Neural progenitor cell (in vitro differentiated cells): ENCODE results near the gene ARNT2. TPM values are rescaled to one million over a fixed set of nuclear protein-coding genes. Genes with fewer than 3 reads are reported as not detected.

Experiments used
- DNase-seq: peaks from one replicate; pipeline ENCODE4 v3.0.0-alpha.2; 2016; ENCODE audit warnings: low spot score
- H2AFZ ChIP-seq: fragments of 200-600 bp; sonication (generic); replicated peaks from 2 replicates; pipeline ENCODE4 v1.6.1; 2016; ENCODE audit warnings: antibody characterized with exemption
- H3F3A ChIP-seq: fragments of 200-600 bp; sonication (generic); 2 replicates; pipeline ENCODE4 v1.6.1; 2016; ENCODE audit warnings: antibody characterized with exemption, low read depth
- H3K27ac ChIP-seq: fragments of 200-600 bp; sonication (generic); 2 replicates; pipeline ENCODE4 v1.5.1; 2016; ENCODE audit warnings: mild to moderate bottlenecking
- H3K27me3 ChIP-seq: fragments of 200-600 bp; sonication (generic); 2 replicates; pipeline ENCODE4 v1.6.1; 2016; ENCODE audit warnings: mild to moderate bottlenecking, moderate library complexity
- H3K36me3 ChIP-seq: fragments of 200-600 bp; sonication (generic); 2 replicates; pipeline ENCODE4 v1.5.1; 2016
- H3K4me1 ChIP-seq: fragments of 200-600 bp; sonication (generic); 2 replicates; pipeline ENCODE4 v1.6.1; 2016; ENCODE audit warnings: mixed run types
- H3K4me2 ChIP-seq: fragments of 200-600 bp; sonication (generic); 2 replicates; pipeline ENCODE4 v1.6.1; 2016
- H3K4me3 ChIP-seq: fragments of 200-600 bp; sonication (generic); 2 replicates; pipeline ENCODE4 v1.5.1; 2016
- H3K79me2 ChIP-seq: fragments of 200-600 bp; sonication (generic); 2 replicates; pipeline ENCODE4 v1.6.1; 2016; ENCODE audit warnings: low read depth
- H3K9ac ChIP-seq: fragments of 200-600 bp; sonication (generic); 2 replicates; pipeline ENCODE4 v1.6.1; 2016
- H3K9me3 ChIP-seq: fragments of 200-600 bp; sonication (generic); 2 replicates; pipeline ENCODE4 v1.5.1; 2016; ENCODE audit warnings: low read depth
- H4K20me1 ChIP-seq: fragments of 200-600 bp; sonication (generic); 2 replicates; pipeline ENCODE4 v1.6.1; 2016; ENCODE audit warnings: low read depth
- H3K27ac Mint-ChIP-seq: 3 replicates; pipeline ENCODE4 v1.8.0; 2021; ENCODE audit warnings: mixed read lengths
- H3K27me3 Mint-ChIP-seq: 2 replicates; pipeline ENCODE4 v1.8.0; 2022; ENCODE audit warnings: low read depth, mild to moderate bottlenecking, inconsistent platforms, moderate library complexity, mixed read lengths; ENCODE audit not compliant: insufficient read depth
- H3K36me3 Mint-ChIP-seq: 3 replicates; pipeline ENCODE4 v1.8.0; 2021; ENCODE audit warnings: mixed read lengths
- H3K4me1 Mint-ChIP-seq: 3 replicates; pipeline ENCODE4 v1.8.0; 2021; ENCODE audit warnings: mixed read lengths
- H3K4me3 Mint-ChIP-seq: 3 replicates; pipeline ENCODE4 v1.8.0; 2021; ENCODE audit warnings: mild to moderate bottlenecking, moderate library complexity, mixed read lengths
- H3K9me3 Mint-ChIP-seq: 3 replicates; pipeline ENCODE4 v1.8.0; 2020; ENCODE audit warnings: mixed read lengths
- EZH2 ChIP-seq: fragments of 200-600 bp; sonication (generic); IDR thresholded peaks from 2 replicates; pipeline ENCODE4 v1.6.1; 2017; ENCODE audit warnings: antibody characterized with exemption, mild to moderate bottlenecking, moderate library complexity
- EZH2phosphoT487 ChIP-seq: fragments of 200-600 bp; sonication (generic); IDR thresholded peaks from 2 replicates; pipeline ENCODE4 v1.6.1; 2017; ENCODE audit warnings: antibody characterized with exemption
- total RNA-seq: library from RNA; depleted of rRNA; stranded (reverse); fragments of >200 nt; gene quantifications from 2 replicates; pipeline ENCODE4 v1.2.3, GENCODE V29; 2015; ENCODE audit warnings: low replicate concordance
- TF ChIP-seq, protein P1 (sequence below): fragments of 200-600 bp; sonication (generic); IDR thresholded peaks from 2 replicates; pipeline ENCODE4 v1.5.1; 2017; ENCODE audit warnings: antibody characterized with exemption, mild to moderate bottlenecking

The ARNT2 gene
- total RNA-seq, 1 donor from 2014 or later: 15.7 TPM

DNA sequence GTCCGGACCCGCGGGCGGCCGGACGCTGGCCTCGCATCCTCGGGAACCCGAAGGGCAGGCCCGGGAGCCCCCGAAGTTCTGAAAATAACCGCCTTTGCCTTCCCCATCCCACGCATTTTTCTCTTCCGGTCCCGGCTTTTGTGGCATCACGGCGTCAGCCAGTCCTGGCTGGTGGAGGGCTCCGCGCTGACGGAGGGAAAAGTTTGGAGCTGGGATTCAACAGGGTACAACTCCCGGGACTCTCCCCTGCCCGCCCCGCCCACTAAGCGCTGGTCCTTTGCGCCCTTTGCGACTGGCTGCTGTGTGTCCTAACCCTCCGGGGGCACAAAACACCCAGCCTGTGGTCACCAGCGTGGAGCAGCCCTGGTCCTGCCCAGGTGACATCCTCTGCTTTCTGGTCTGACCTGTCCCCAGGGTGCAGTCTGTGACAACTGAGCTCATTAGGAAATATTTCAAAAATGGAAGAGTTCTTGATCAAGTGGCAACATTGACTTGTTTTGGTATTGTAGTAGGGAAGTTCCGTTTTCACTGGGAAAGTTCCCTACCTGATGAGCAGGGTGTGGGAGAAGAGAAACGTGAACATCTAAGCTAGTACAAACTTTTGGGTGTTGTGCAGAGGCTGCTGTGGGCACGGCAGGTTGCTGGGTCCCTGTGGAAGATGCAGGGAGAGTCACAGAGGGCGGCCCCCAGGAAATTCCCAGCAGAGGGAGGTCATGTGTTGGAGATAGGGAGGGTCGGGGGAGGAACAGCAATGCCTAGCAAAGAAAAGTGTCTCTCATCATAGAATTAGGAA is 775 bp downstream of the ARNT2 start:
- Mint-ChIP-seq H3K27me3 (peaks cover 4% of the 10 kb centered on the region), H3K4me1 (peaks cover 39% of the 10 kb centered on the region)

DNA sequence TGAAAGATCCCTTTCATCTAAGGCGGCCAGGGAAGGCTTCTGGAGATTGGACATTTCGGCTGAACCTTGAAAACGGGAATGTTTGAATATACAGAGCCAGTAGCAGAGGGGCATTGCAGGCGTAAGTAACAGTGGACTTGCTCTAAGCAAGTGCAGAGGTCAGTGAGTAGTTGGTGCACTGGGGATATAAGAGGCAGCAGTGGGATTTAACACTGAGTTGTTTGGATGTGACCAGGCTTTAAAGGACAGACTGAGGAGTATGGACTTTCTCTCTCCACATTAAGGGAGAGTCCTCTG is 1.3 kb downstream of the ARNT2 start:
- no peaks in the 10 kb centered on the region for H3K9me3 ChIP-seq
- H3K27me3 ChIP-seq: peaks cover 16% of the 10 kb centered on the region
- peaks cover 4% of the 10 kb centered on the region for H3K36me3 ChIP-seq
- Mint-ChIP-seq H3K36me3 (peaks cover 17% of the 10 kb centered on the region), H3K4me3 (peak overlapping the region; percentile 93), H3K4me1 (peaks cover 35% of the 10 kb centered on the region), H3K27ac (peak overlapping the region; percentile 92), H3K27me3 (peaks cover 4% of the 10 kb centered on the region), H3K9me3 (no peaks in the 10 kb centered on the region)
- peak overlapping the region; percentile 96 for H3K4me2 ChIP-seq
- peak overlapping the region; percentile 93 for H3K4me3 ChIP-seq
- no peak overlapping the region for H3K9ac ChIP-seq
- peaks cover 19% of the 10 kb centered on the region for H4K20me1 ChIP-seq
- peaks cover 42% of the 10 kb centered on the region for H3K79me2 ChIP-seq
- H2AFZ ChIP-seq: no peak overlapping the region
- H3K27ac ChIP-seq: no peak overlapping the region
- H3K4me1 ChIP-seq: peaks cover 13% of the 10 kb centered on the region
- peaks cover 8% of the 10 kb centered on the region for H3F3A ChIP-seq
- DNase-seq: no peak
- TF ChIP-seq EZH2phosphoT487 (no peak), EZH2 (no peak)
- TF ChIP-seq, protein P1, sequence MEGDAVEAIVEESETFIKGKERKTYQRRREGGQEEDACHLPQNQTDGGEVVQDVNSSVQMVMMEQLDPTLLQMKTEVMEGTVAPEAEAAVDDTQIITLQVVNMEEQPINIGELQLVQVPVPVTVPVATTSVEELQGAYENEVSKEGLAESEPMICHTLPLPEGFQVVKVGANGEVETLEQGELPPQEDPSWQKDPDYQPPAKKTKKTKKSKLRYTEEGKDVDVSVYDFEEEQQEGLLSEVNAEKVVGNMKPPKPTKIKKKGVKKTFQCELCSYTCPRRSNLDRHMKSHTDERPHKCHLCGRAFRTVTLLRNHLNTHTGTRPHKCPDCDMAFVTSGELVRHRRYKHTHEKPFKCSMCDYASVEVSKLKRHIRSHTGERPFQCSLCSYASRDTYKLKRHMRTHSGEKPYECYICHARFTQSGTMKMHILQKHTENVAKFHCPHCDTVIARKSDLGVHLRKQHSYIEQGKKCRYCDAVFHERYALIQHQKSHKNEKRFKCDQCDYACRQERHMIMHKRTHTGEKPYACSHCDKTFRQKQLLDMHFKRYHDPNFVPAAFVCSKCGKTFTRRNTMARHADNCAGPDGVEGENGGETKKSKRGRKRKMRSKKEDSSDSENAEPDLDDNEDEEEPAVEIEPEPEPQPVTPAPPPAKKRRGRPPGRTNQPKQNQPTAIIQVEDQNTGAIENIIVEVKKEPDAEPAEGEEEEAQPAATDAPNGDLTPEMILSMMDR: no peak

More for the DNA sequence above, 775 bp downstream of the ARNT2 start:
- peak; percentile 71 for DNase-seq
- peaks cover 13% of the 10 kb centered on the region for H3K4me1 ChIP-seq
- peaks cover 16% of the 10 kb centered on the region for H3K27me3 ChIP-seq
- peak overlapping the region; percentile 93 for H3K4me3 ChIP-seq
- no peak for TF ChIP-seq EZH2
- TF ChIP-seq, protein P1: no peak
- no peak for TF ChIP-seq EZH2phosphoT487
- peaks cover 8% of the 10 kb centered on the region for H3F3A ChIP-seq
- peaks cover 4% of the 10 kb centered on the region for H3K36me3 ChIP-seq
- H3K36me3 Mint-ChIP-seq: peaks cover 12% of the 10 kb centered on the region
- peaks cover 42% of the 10 kb centered on the region for H3K79me2 ChIP-seq
- H4K20me1 ChIP-seq: peaks cover 19% of the 10 kb centered on the region
- H3K27ac Mint-ChIP-seq: peak overlapping the region; percentile 92
- peak overlapping the region; percentile 97 for H2AFZ ChIP-seq
- H3K9me3 Mint-ChIP-seq: no peaks in the 10 kb centered on the region
- no peaks in the 10 kb centered on the region for H3K9me3 ChIP-seq
- peak overlapping the region; percentile 96 for H3K4me2 ChIP-seq
- H3K4me3 Mint-ChIP-seq: peak overlapping the region; percentile 93
- peak overlapping the region; percentile 77 for H3K9ac ChIP-seq
- peak overlapping the region; percentile 41 for H3K27ac ChIP-seq

GRCh38 chr15:80405970-80406369 is 1.8 kb downstream of the ARNT2 start:
- no peak overlapping the region for H3K4me3 ChIP-seq

More at GRCh38 chr15:80405970-80406369, 1.8 kb downstream of the ARNT2 start:
- H4K20me1 ChIP-seq: peaks cover 19% of the 10 kb centered on the region
- Mint-ChIP-seq H3K36me3 (peaks cover 18% of the 10 kb centered on the region), H3K4me3 (peak overlapping the region; percentile 93), H3K27ac (no peak overlapping the region), H3K4me1 (peaks cover 35% of the 10 kb centered on the region), H3K9me3 (peaks cover 3% of the 10 kb centered on the region), H3K27me3 (peaks cover 4% of the 10 kb centered on the region)
- H3K4me2 ChIP-seq: no peak overlapping the region
- peaks cover 13% of the 10 kb centered on the region for H3K4me1 ChIP-seq
- peaks cover 8% of the 10 kb centered on the region for H3F3A ChIP-seq
- H3K27ac ChIP-seq: no peak overlapping the region
- no peak for DNase-seq
- peaks cover 4% of the 10 kb centered on the region for H3K36me3 ChIP-seq
- peaks cover 16% of the 10 kb centered on the region for H3K27me3 ChIP-seq
- H3K79me2 ChIP-seq: peaks cover 45% of the 10 kb centered on the region
- H3K9ac ChIP-seq: no peak overlapping the region
- no peak overlapping the region for H2AFZ ChIP-seq
- H3K9me3 ChIP-seq: no peaks in the 10 kb centered on the region
- no peak for TF ChIP-seq EZH2phosphoT487
- TF ChIP-seq EZH2: no peak
- TF ChIP-seq, protein P1: no peak
